ENCODE data around the gene WIPF1. TPM values are rescaled to one million over a fixed set of nuclear protein-coding genes. Genes with fewer than 3 reads are reported as not detected.

WIPF1 gene
- total RNA-seq, 1 experiment from 2014 or later: 0.59 TPM

DNA sequence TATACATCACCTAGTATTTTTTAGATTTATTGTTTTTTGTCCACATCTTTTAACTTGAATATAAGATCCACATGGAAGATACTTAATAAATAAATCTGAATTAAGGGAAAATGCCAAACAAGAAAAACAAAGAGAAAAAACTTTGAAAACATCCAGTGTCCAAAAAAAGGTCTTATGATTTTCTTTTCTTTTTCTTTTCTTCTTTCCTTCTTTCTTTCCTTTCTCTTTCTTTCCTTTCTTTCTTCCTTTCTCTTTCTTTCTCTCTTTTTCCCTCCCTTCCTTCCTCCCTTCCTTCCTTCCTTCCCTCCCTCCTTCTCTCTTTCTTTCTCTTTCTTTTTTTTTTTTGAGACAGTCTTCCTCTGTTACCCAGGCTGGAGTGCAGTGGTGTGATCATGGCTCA is 29.6 kb upstream of the WIPF1 start:
- H3K4me3 ChIP-seq (replicated peaks in 1 of 2; ENCODE audit: low read depth in 1 of 2, low read length in 2 of 2): no peak overlapping the region
- ATAC-seq (no peak), DNase-seq (ENCODE audit: low read depth, low spot score) (no peak)
- ChIA-PET POLR2A (no interaction called here), CTCF (no interaction called here), RAD21 (ENCODE audit: low non-redundant PET in 1 of 2, low total read pairs in 2 of 2, uncharacterized antibody in 2 of 2, unreplicated experiment in 2 of 2) (no interaction called here)
- no peak overlapping the region for H3K9ac ChIP-seq (ENCODE audit: low read length)
- peaks cover 3% of the 10 kb centered on the region; the same call in 1 of the 2 replicates for H3K27me3 ChIP-seq (ENCODE audit: insufficient read depth, low read length)
- no peak for TF ChIP-seq ELF1 (IDR thresholded peaks at IDR 0.05; ENCODE audit: borderline replicate concordance, low read depth)
- no peak for TF ChIP-seq RAD21 (IDR thresholded peaks at IDR 0.05; ENCODE audit: low read depth)
- TF ChIP-seq, protein P1, sequence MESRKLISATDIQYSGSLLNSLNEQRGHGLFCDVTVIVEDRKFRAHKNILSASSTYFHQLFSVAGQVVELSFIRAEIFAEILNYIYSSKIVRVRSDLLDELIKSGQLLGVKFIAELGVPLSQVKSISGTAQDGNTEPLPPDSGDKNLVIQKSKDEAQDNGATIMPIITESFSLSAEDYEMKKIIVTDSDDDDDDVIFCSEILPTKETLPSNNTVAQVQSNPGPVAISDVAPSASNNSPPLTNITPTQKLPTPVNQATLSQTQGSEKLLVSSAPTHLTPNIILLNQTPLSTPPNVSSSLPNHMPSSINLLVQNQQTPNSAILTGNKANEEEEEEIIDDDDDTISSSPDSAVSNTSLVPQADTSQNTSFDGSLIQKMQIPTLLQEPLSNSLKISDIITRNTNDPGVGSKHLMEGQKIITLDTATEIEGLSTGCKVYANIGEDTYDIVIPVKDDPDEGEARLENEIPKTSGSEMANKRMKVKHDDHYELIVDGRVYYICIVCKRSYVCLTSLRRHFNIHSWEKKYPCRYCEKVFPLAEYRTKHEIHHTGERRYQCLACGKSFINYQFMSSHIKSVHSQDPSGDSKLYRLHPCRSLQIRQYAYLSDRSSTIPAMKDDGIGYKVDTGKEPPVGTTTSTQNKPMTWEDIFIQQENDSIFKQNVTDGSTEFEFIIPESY (IDR thresholded peaks at IDR 0.05; ENCODE audit: extremely low read depth, insufficient replicate concordance, low read length): no peak
- no peak for TF ChIP-seq CEBPB (IDR thresholded peaks at IDR 0.05; ENCODE audit: low read depth)
- no peak for TF ChIP-seq SIN3A (IDR thresholded peaks at IDR 0.05; ENCODE audit: low read depth)
- TF ChIP-seq SRF (IDR thresholded peaks at IDR 0.05; ENCODE audit: low read depth): no peak
- no peak for TF ChIP-seq EZH2 (IDR thresholded peaks at IDR 0.05)
- H3K36me3 ChIP-seq (ENCODE audit: control insufficient read depth in 1 of 2, insufficient read depth in 2 of 2, low read length in 2 of 2): no peaks in the 10 kb centered on the region
- H3K4me2 ChIP-seq (ENCODE audit: low read length): no peak overlapping the region
- no TSS peak for BruUV-seq (replicated peaks)
- H4K20me1 ChIP-seq (ENCODE audit: insufficient read depth): no peaks in the 10 kb centered on the region
- intact Hi-C loops (cut with micrococcal nuclease): no loop called here
- H3K79me2 ChIP-seq (ENCODE audit: insufficient read depth, low read length): no peaks in the 10 kb centered on the region
- H2AFZ ChIP-seq (ENCODE audit: low read depth, low read length, poor library complexity, severe bottlenecking): no peak overlapping the region
- H3K27ac ChIP-seq (ENCODE audit: low read depth, low read length): no peak overlapping the region
- H3K4me1 ChIP-seq (ENCODE audit: control insufficient read depth in 1 of 2, insufficient read depth in 2 of 2, low read length in 2 of 2): no peaks in the 10 kb centered on the region
- no peaks in the 10 kb centered on the region for H3K9me3 ChIP-seq (ENCODE audit: control insufficient read depth in 1 of 2, insufficient read depth in 1 of 2, low read depth in 1 of 2, low read length in 2 of 2)
- no peaks in the 10 kb centered on the region; the same call in 1 of the 2 replicates for H3K9me2 ChIP-seq (ENCODE audit: insufficient read depth)

DNA sequence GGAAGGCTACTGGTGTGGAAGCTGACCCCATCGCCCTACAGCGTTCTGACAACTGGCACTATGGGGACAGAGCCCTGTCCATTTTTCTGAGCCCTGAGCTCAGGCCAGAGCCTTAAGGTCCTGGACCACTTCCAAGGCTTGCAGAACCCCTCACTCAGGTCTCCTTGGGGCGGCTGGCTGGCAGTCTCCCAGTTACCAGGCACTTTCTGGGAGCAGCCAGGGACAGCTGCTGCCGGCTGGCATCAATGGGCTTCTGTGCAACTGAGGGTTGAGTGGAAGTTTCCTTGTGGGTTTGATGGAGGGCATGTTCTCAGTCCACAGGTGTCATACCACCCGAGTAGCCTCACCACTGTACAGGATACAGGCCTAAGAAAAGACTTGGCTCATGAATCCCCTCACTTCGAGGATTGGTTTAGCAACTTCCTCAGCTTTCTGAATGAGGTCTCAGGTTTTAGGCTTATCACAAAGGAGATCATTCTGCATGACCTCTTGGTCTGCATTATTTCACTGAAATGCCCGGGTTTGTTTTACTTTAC is 27.4 kb upstream of the WIPF1 start:
- intact Hi-C loops (cut with micrococcal nuclease): no loop called here
- CTCF ChIA-PET: no interaction called here
- H3K79me2 ChIP-seq (ENCODE audit: insufficient read depth, low read length): no peaks in the 10 kb centered on the region
- H2AFZ ChIP-seq (ENCODE audit: low read depth, low read length, poor library complexity, severe bottlenecking): no peak overlapping the region
- DNase-seq (ENCODE audit: low read depth, low spot score): no peak
- H3K9me3 ChIP-seq (ENCODE audit: control insufficient read depth in 1 of 2, insufficient read depth in 1 of 2, low read depth in 1 of 2, low read length in 2 of 2): no peaks in the 10 kb centered on the region
- H3K27ac ChIP-seq (ENCODE audit: low read depth, low read length): no peak overlapping the region
- ATAC-seq: no peak
- H3K4me2 ChIP-seq (ENCODE audit: low read length): no peak overlapping the region
- no peak overlapping the region for H3K9ac ChIP-seq (ENCODE audit: low read length)
- no TSS peak for BruUV-seq (replicated peaks)
- H3K27me3 ChIP-seq (ENCODE audit: insufficient read depth, low read length): peaks cover 3% of the 10 kb centered on the region; the same call in 1 of the 2 replicates
- no peak overlapping the region for H3K4me3 ChIP-seq (replicated peaks in 1 of 2; ENCODE audit: low read depth in 1 of 2, low read length in 2 of 2)
- H3K9me2 ChIP-seq (ENCODE audit: insufficient read depth): no peaks in the 10 kb centered on the region
- RAD21 ChIA-PET (ENCODE audit: low non-redundant PET in 1 of 2, low total read pairs in 2 of 2, uncharacterized antibody in 2 of 2, unreplicated experiment in 2 of 2): no interaction called here
- POLR2A ChIA-PET: no interaction called here
- H3K4me1 ChIP-seq (ENCODE audit: control insufficient read depth in 1 of 2, insufficient read depth in 2 of 2, low read length in 2 of 2): no peaks in the 10 kb centered on the region
- H4K20me1 ChIP-seq (ENCODE audit: insufficient read depth): no peaks in the 10 kb centered on the region
- H3K36me3 ChIP-seq (ENCODE audit: control insufficient read depth in 1 of 2, insufficient read depth in 2 of 2, low read length in 2 of 2): no peaks in the 10 kb centered on the region
- no peak for TF ChIP-seq FOSL1 (IDR thresholded peaks at IDR 0.05; ENCODE audit: low read depth)
- no peak for TF ChIP-seq YY1 (IDR thresholded peaks at IDR 0.05; ENCODE audit: extremely low read depth, insufficient replicate concordance, low read depth, low read length)
- TF ChIP-seq ZFX (IDR thresholded peaks at IDR 0.05): no peak
- no peak for TF ChIP-seq SP1 (IDR thresholded peaks at IDR 0.05; ENCODE audit: low read depth)
- TF ChIP-seq POLR2AphosphoS5 (IDR thresholded peaks at IDR 0.05; ENCODE audit: low read depth, low read length): no peak
- TF ChIP-seq CEBPB (IDR thresholded peaks at IDR 0.05; ENCODE audit: low read depth): no peak
- TF ChIP-seq, protein P1 (IDR thresholded peaks at IDR 0.05; ENCODE audit: extremely low read depth, insufficient replicate concordance, low read length): no peak
- TF ChIP-seq, protein P2, sequence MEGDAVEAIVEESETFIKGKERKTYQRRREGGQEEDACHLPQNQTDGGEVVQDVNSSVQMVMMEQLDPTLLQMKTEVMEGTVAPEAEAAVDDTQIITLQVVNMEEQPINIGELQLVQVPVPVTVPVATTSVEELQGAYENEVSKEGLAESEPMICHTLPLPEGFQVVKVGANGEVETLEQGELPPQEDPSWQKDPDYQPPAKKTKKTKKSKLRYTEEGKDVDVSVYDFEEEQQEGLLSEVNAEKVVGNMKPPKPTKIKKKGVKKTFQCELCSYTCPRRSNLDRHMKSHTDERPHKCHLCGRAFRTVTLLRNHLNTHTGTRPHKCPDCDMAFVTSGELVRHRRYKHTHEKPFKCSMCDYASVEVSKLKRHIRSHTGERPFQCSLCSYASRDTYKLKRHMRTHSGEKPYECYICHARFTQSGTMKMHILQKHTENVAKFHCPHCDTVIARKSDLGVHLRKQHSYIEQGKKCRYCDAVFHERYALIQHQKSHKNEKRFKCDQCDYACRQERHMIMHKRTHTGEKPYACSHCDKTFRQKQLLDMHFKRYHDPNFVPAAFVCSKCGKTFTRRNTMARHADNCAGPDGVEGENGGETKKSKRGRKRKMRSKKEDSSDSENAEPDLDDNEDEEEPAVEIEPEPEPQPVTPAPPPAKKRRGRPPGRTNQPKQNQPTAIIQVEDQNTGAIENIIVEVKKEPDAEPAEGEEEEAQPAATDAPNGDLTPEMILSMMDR (IDR thresholded peaks at IDR 0.05 in 2 of 3, conservative IDR thresholded peaks at IDR 0.05 in 1 of 3; ENCODE audit: borderline replicate concordance in 1 of 3, insufficient read depth in 1 of 3, low read depth in 2 of 3, low read length in 2 of 3): no peak
- no peak for TF ChIP-seq CBX3 (IDR thresholded peaks at IDR 0.05; ENCODE audit: low read depth)

Measured in HCT116 (cell line).